Measurements from ENCODE around the gene FMN1. TPM values are rescaled to one million over a fixed set of nuclear protein-coding genes. Genes with fewer than 3 reads are reported as not detected.

FMN1 gene
- total and polyA plus RNA-seq, 11 donors, result 0.61 to 10.6 (median 3.6) TPM

DNA sequence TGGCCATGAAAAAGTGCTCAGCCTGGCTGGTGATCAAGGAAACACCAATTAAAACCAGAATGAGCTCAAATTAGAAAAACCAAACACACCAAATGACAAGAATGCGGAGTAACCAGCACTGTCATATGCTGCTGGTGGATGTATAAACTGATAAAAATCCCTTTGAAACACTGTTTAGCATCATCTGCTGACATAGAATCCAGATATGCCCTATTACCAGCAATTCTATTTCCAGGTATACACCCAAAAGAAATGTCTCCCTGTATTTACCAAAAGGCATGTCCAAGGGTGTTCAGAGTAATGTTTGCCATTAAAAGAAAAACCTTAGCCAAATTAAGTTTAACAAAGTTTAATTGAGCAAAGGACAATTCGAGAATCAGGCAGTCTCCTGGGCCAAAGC lies 138.6 kb downstream of the FMN1 start:
- no peak overlapping the region for H3K27ac ChIP-seq
- WGBS, 4 donors, result 70 to 79% (median 73%) methylated on average over 2 of the region's 2 CpGs
- DNase-seq (no peak), ATAC-seq (no peak)
- TF ChIP-seq, protein P1, sequence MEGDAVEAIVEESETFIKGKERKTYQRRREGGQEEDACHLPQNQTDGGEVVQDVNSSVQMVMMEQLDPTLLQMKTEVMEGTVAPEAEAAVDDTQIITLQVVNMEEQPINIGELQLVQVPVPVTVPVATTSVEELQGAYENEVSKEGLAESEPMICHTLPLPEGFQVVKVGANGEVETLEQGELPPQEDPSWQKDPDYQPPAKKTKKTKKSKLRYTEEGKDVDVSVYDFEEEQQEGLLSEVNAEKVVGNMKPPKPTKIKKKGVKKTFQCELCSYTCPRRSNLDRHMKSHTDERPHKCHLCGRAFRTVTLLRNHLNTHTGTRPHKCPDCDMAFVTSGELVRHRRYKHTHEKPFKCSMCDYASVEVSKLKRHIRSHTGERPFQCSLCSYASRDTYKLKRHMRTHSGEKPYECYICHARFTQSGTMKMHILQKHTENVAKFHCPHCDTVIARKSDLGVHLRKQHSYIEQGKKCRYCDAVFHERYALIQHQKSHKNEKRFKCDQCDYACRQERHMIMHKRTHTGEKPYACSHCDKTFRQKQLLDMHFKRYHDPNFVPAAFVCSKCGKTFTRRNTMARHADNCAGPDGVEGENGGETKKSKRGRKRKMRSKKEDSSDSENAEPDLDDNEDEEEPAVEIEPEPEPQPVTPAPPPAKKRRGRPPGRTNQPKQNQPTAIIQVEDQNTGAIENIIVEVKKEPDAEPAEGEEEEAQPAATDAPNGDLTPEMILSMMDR (IDR thresholded peaks at IDR 0.05), result no peak
- TF ChIP-seq POLR2A (IDR thresholded peaks at IDR 0.05), result no peak
- peaks cover 0 to 9% (median 0%) of the 10 kb centered on the region in 12 donors for H3K4me1 ChIP-seq
- H3K4me3 ChIP-seq, result no peak overlapping the region
- no peaks in the 10 kb centered on the region for H3K36me3 ChIP-seq
- H3K9me3 ChIP-seq, result no peaks in the 10 kb centered on the region
- intact Hi-C loops (cut with DNase I), result no loop called here
- no peaks in the 10 kb centered on the region for H3K27me3 ChIP-seq

DNA sequence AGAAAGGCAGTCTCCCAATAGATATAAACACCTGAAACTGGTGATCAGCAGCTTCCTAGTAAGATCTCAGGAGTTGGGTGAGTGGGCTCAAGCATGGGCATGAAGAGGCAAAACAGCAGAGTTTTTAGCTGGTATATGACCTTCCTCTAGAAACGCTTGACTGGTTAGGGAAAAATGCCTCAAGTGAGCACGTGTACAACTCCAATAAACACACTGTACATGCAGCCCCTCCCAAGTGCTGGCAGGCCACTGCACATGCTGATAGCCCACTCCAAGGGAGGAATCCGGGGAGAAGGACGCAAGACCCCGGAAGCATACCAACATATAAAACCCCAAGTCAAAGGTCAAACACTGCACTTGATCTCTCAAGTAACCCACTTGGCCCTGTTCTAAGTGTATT lies 143.0 kb downstream of the FMN1 start:
- ATAC-seq (no peak), DNase-seq (no peak)
- WGBS, 4 donors, result 62 to 73% (median 69%) methylated on average over 5 of the region's 5 CpGs
- Histone ChIP-seq H3K27me3 (no peaks in the 10 kb centered on the region), H3K4me1 (no peaks in the 10 kb centered on the region), H3K36me3 (no peaks in the 10 kb centered on the region), H3K9me3 (peaks cover 0 to 9% (median 0%) of the 10 kb centered on the region in 12 donors), H3K4me3 (no peak overlapping the region), H3K27ac (no peak overlapping the region)
- no peak for TF ChIP-seq POLR2A (IDR thresholded peaks at IDR 0.05)
- TF ChIP-seq, protein P1 (IDR thresholded peaks at IDR 0.05), result no peak
- intact Hi-C loops (cut with DNase I), result no loop called here

DNA sequence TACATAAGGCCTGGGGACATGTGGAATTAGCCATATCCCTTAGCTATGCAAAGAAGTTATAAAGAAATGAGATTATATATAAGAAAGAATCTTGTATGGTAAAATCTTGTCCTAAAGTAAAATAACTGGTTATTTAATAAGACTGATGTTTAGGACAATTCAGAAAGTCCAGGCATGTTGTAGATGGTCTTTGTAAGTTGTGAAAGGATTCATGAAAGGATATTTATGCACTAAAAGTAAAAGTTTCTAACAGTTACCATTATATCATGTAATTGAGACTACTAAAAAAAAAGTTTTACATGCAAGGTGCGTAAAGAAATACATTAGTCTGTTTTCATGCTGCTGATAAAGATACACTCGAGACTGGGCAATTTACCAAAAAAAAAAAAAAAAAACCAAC lies 146.3 kb downstream of the FMN1 start:
- DNase-seq, result no peak
- Histone ChIP-seq H3K4me1 (peaks cover 0 to 4% (median 0%) of the 10 kb centered on the region in 12 donors), H3K27ac (no peak overlapping the region), H3K9me3 (peaks cover 0 to 15% (median 0%) of the 10 kb centered on the region in 12 donors), H3K4me3 (no peak overlapping the region), H3K36me3 (no peaks in the 10 kb centered on the region), H3K27me3 (no peaks in the 10 kb centered on the region)
- no peak for TF ChIP-seq POLR2A (IDR thresholded peaks at IDR 0.05)
- TF ChIP-seq, protein P1 (IDR thresholded peaks at IDR 0.05), result no peak
- WGBS, 4 donors, result 61 to 78% (median 68%) methylated on average over 2 of the region's 2 CpGs
- ATAC-seq, result no peak
- intact Hi-C loops (cut with DNase I), result no loop called here

DNA sequence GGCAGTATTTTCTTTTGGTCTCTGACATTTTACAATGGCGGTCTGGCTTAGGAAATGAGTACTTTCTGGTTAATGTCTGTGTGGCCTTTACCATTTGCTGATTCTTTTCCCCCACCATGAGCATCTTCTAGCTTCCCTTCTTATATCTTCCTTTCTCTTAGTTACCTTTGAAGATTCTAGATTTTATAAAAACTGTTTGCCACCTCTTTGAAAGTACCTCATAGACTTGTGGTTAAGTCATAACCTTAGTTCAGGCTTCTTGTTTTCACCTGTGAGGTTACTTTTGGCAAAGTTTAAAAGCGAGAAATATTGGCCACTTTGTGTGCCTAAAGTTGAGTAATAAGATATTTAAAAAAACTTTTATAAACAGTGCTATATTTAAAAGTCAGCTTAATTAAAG lies 147.4 kb downstream of the FMN1 start:
- peaks cover 0 to 16% (median 0%) of the 10 kb centered on the region in 12 donors for H3K9me3 ChIP-seq
- intact Hi-C loops (cut with DNase I), result no loop called here
- no peak overlapping the region for H3K4me3 ChIP-seq
- no peaks in the 10 kb centered on the region for H3K27me3 ChIP-seq
- ATAC-seq, result no peak
- no peaks in the 10 kb centered on the region for H3K36me3 ChIP-seq
- no peak for DNase-seq
- TF ChIP-seq POLR2A (IDR thresholded peaks at IDR 0.05), result no peak
- TF ChIP-seq, protein P1 (IDR thresholded peaks at IDR 0.05), result no peak
- WGBS, 4 donors, result 70 to 83% (median 82%) methylated on average over 2 of the region's 2 CpGs
- no peak overlapping the region for H3K27ac ChIP-seq
- peaks cover 0 to 4% (median 0%) of the 10 kb centered on the region in 12 donors for H3K4me1 ChIP-seq
